WTC11 (cell line): ENCODE measurements around the gene NSD1. TPM values are rescaled to one million over a fixed set of nuclear protein-coding genes. Genes with fewer than 3 reads are reported as not detected.

Experiments used
- ATAC-seq: fragments of 200-7000 bp; cut with Tn5 transposase; 2 replicates; pipeline ENCODE4 v1.10.0; 2021; ENCODE audit warnings: mild to moderate bottlenecking, moderate library complexity
- CTCF ChIA-PET: fragments of 300-600 bp; sonication (Branson Sonifier 250); formaldehyde crosslinking; loops from one replicate; lab custom pipeline; 2021; ENCODE audit warnings: antibody characterized with exemption; lab: Charles Lee
- POLR2A ChIA-PET: fragments of 350-600 bp; sonication (Branson Sonifier 250); formaldehyde crosslinking; loops from one replicate; lab custom pipeline; 2021; ENCODE audit warnings: antibody characterized with exemption; lab: Charles Lee
- DNase-seq: peaks from one replicate; pipeline ENCODE4 v3.0.0; 2021; ENCODE audit warnings: low spot score
- H3K27ac Mint-ChIP-seq: 2 replicates; pipeline ENCODE4 v1.8.0; 2021; ENCODE audit warnings: mixed read lengths
- H3K27me3 Mint-ChIP-seq: 2 replicates; pipeline ENCODE4 v1.8.0; 2021; ENCODE audit warnings: low read depth, mild to moderate bottlenecking, moderate library complexity, mixed read lengths
- H3K36me3 Mint-ChIP-seq: 2 replicates; pipeline ENCODE4 v1.8.0; 2021; ENCODE audit warnings: mixed read lengths
- H3K4me1 Mint-ChIP-seq: 2 replicates; pipeline ENCODE4 v1.8.0; 2022; ENCODE audit warnings: mixed read lengths
- H3K4me3 Mint-ChIP-seq: 2 replicates; pipeline ENCODE4 v1.8.0; 2021; ENCODE audit warnings: mild to moderate bottlenecking, moderate library complexity, mixed read lengths
- H3K9me3 Mint-ChIP-seq: 2 replicates; pipeline ENCODE4 v1.8.0; 2021; ENCODE audit warnings: mixed read lengths
- AFF4 ChIP-seq: sonication (generic); formaldehyde crosslinking; IDR thresholded peaks from 2 replicates; pipeline ENCODE4 v1.8.1; 2023; ENCODE audit warnings: mild to moderate bottlenecking, missing genetic modification reagents, borderline replicate concordance
- ELF4 ChIP-seq: sonication (generic); formaldehyde crosslinking; IDR thresholded peaks from 2 replicates; pipeline ENCODE4 v1.8.1; 2022; ENCODE audit warnings: low read depth, mild to moderate bottlenecking, moderate library complexity, missing genetic modification reagents
- ESRRA ChIP-seq: sonication (generic); formaldehyde crosslinking; IDR thresholded peaks from 2 replicates; pipeline ENCODE4 v1.8.1; 2022; ENCODE audit warnings: mild to moderate bottlenecking, missing genetic modification reagents, borderline replicate concordance
- FOXK1 ChIP-seq: sonication (generic); formaldehyde crosslinking; IDR thresholded peaks from 2 replicates; pipeline ENCODE4 v1.8.0; 2022; ENCODE audit warnings: mild to moderate bottlenecking, moderate library complexity, missing genetic modification reagents
- JAZF1 ChIP-seq: fragments of 250-450 bp; sonication (Bioruptor Pico); IDR thresholded peaks from 2 replicates; pipeline ENCODE4 v1.9.0; 2021; ENCODE audit warnings: moderate library complexity, mild to moderate bottlenecking, inconsistent platforms
- NR3C1 ChIP-seq: sonication (generic); formaldehyde crosslinking; conservative IDR thresholded peaks from 2 replicates; pipeline ENCODE4 v1.8.1; 2023; ENCODE audit warnings: low read depth, mild to moderate bottlenecking, missing genetic modification reagents
- PREB ChIP-seq: sonication (generic); formaldehyde crosslinking; IDR thresholded peaks from 2 replicates; pipeline ENCODE4 v1.8.1; 2022; ENCODE audit warnings: mild to moderate bottlenecking, missing genetic modification reagents, moderate library complexity, borderline replicate concordance
- RORB ChIP-seq: fragments of 250-450 bp; sonication (Bioruptor Pico); IDR thresholded peaks from 2 replicates; pipeline ENCODE4 v1.9.0; 2021; ENCODE audit warnings: mild to moderate bottlenecking
- SP1 ChIP-seq: sonication (generic); formaldehyde crosslinking; conservative IDR thresholded peaks from 2 replicates; pipeline ENCODE4 v1.8.1; 2022; ENCODE audit warnings: missing genetic modification reagents
- ZBTB43 ChIP-seq: sonication (generic); formaldehyde crosslinking; IDR thresholded peaks from 2 replicates; pipeline ENCODE4 v1.8.1; 2023; ENCODE audit warnings: mild to moderate bottlenecking, missing genetic modification reagents
- ZNF219 ChIP-seq: sonication (generic); formaldehyde crosslinking; IDR thresholded peaks from 2 replicates; pipeline ENCODE4 v1.8.0; 2023; ENCODE audit warnings: missing genetic modification reagents, mild to moderate bottlenecking, borderline replicate concordance
- ZNF281 ChIP-seq: sonication (generic); formaldehyde crosslinking; IDR thresholded peaks from 2 replicates; pipeline ENCODE4 v1.8.0; 2023; ENCODE audit warnings: mild to moderate bottlenecking, missing genetic modification reagents
- ZNF416 ChIP-seq: fragments of 250-450 bp; sonication (Bioruptor Pico); IDR thresholded peaks from 2 replicates; pipeline ENCODE4 v1.9.0; 2021; ENCODE audit warnings: mild to moderate bottlenecking, inconsistent platforms
- ZNF425 ChIP-seq: fragments of 250-450 bp; sonication (Bioruptor Pico); conservative IDR thresholded peaks from 2 replicates; pipeline ENCODE4 v1.9.0; 2021; ENCODE audit warnings: mild to moderate bottlenecking
- total RNA-seq: library from RNA; stranded (reverse); gene quantifications from 3 replicates; pipeline ENCODE4 v1.2.3, GENCODE V29; 2021
- TF ChIP-seq, protein P1 (sequence below): sonication (generic); formaldehyde crosslinking; IDR thresholded peaks from 2 replicates; pipeline ENCODE4 v1.8.1; 2022; ENCODE audit warnings: low read depth, missing genetic modification reagents, borderline replicate concordance
- TF ChIP-seq, protein P2 (sequence below): sonication (generic); formaldehyde crosslinking; IDR thresholded peaks from 2 replicates; pipeline ENCODE4 v1.8.0; 2023; ENCODE audit warnings: missing genetic modification reagents
- TF ChIP-seq, protein P3 (sequence below): sonication (generic); formaldehyde crosslinking; IDR thresholded peaks from 2 replicates; pipeline ENCODE4 v1.8.0; 2022; ENCODE audit warnings: mild to moderate bottlenecking, missing genetic modification reagents

Gene NSD1
- total RNA-seq, 1 experiment from 2014 or later: 148 TPM

DNA sequence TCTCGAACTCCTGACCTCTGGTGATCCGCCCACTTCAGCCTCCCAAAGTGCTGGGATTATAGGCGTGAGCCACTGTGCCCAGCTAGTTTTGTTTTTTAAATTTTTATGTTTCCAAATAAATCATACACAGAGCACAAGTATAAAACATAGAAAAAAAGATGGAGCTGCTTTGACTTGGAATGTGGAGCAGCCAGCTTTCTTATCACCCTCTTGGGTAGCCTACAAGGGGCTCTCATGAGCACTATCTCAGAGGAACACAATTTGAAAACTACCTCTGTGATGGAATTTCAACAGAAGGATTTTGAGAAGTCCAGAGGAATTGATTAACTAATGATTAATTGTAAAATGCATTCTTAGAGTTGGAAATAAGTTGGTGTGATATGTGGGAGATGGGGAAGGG lies 45.9 kb downstream of the NSD1 start:
- H3K4me1 Mint-ChIP-seq: peaks cover 7% of the 10 kb centered on the region
- ATAC-seq: no peak
- peaks cover 10% of the 10 kb centered on the region; the same call in 1 of the 2 replicates for H3K36me3 Mint-ChIP-seq
- ChIA-PET CTCF (interaction anchor here (0.6 kb wide), 1 partner anchor 80 kb away, joined by 3 read pairs; no protein-coding TSS in a partner anchor), POLR2A (no interaction called here)
- H3K27me3 Mint-ChIP-seq: no peaks in the 10 kb centered on the region
- 0 out of 2 replicates have a peak overlapping the region, but pooled peaks have one; percentile 41 for H3K27ac Mint-ChIP-seq
- H3K4me3 Mint-ChIP-seq: no peak overlapping the region
- H3K9me3 Mint-ChIP-seq: no peaks in the 10 kb centered on the region
- TF ChIP-seq, protein P1, sequence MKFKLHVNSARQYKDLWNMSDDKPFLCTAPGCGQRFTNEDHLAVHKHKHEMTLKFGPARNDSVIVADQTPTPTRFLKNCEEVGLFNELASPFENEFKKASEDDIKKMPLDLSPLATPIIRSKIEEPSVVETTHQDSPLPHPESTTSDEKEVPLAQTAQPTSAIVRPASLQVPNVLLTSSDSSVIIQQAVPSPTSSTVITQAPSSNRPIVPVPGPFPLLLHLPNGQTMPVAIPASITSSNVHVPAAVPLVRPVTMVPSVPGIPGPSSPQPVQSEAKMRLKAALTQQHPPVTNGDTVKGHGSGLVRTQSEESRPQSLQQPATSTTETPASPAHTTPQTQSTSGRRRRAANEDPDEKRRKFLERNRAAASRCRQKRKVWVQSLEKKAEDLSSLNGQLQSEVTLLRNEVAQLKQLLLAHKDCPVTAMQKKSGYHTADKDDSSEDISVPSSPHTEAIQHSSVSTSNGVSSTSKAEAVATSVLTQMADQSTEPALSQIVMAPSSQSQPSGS (CRISPR knock-in tag): no peak
- no peak for TF ChIP-seq PREB (CRISPR knock-in tag)
- TF ChIP-seq FOXK1 (CRISPR knock-in tag): no peak
- no peak for TF ChIP-seq SP1
- TF ChIP-seq ZNF425 (CRISPR knock-in tag): no peak
- no peak for TF ChIP-seq RORB
- TF ChIP-seq AFF4: no peak
- TF ChIP-seq ELF4 (CRISPR knock-in tag): no peak
- TF ChIP-seq, protein P2, sequence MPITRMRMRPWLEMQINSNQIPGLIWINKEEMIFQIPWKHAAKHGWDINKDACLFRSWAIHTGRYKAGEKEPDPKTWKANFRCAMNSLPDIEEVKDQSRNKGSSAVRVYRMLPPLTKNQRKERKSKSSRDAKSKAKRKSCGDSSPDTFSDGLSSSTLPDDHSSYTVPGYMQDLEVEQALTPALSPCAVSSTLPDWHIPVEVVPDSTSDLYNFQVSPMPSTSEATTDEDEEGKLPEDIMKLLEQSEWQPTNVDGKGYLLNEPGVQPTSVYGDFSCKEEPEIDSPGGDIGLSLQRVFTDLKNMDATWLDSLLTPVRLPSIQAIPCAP (CRISPR knock-in tag): no peak
- TF ChIP-seq ZNF281 (CRISPR knock-in tag): no peak
- TF ChIP-seq ZNF416 (CRISPR knock-in tag): no peak
- TF ChIP-seq ZBTB43 (CRISPR knock-in tag): no peak
- TF ChIP-seq, protein P3, sequence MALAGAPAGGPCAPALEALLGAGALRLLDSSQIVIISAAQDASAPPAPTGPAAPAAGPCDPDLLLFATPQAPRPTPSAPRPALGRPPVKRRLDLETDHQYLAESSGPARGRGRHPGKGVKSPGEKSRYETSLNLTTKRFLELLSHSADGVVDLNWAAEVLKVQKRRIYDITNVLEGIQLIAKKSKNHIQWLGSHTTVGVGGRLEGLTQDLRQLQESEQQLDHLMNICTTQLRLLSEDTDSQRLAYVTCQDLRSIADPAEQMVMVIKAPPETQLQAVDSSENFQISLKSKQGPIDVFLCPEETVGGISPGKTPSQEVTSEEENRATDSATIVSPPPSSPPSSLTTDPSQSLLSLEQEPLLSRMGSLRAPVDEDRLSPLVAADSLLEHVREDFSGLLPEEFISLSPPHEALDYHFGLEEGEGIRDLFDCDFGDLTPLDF (CRISPR knock-in tag): no peak
- TF ChIP-seq NR3C1 (CRISPR knock-in tag): no peak
- no peak for TF ChIP-seq JAZF1 (CRISPR knock-in tag)
- TF ChIP-seq ESRRA (CRISPR knock-in tag): no peak
- no peak for TF ChIP-seq ZNF219 (CRISPR knock-in tag)
- TF ChIP-seq, all 79 proteins: peak for 0
- no peak for DNase-seq
